Neutrophil (primary cell): Measurements from ENCODE around the gene MTG1.

Experiments
- H3K27ac ChIP-seq: fragments of 200-600 bp; sonication (generic); 2 replicates; pipeline ENCODE4 v1.5.1; 2016; ENCODE audit warnings: mild to moderate bottlenecking, moderate library complexity
- H3K27me3 ChIP-seq: fragments of 200-600 bp; sonication (generic); 2 replicates; pipeline ENCODE4 v1.6.0; 2016; ENCODE audit warnings: mild to moderate bottlenecking
- H3K36me3 ChIP-seq: fragments of 200-600 bp; sonication (generic); 2 replicates; pipeline ENCODE4 v1.5.1; 2017
- H3K4me1 ChIP-seq, 2 experiments: fragments of 200-600 bp in 1 of 2; sonication (generic) in 1 of 2; 1 replicate in 1 of 2; 2 replicates in 1 of 2; pipeline versions ENCODE4 v1.5.1 to v1.6.1; 2013 to 2016; ENCODE audit warnings: low read depth in 1 of 2, low read length in 1 of 2, mild to moderate bottlenecking in 1 of 2, moderate library complexity in 1 of 2; ENCODE audit not compliant: control insufficient read depth in 1 of 2, insufficient read depth in 1 of 2
- H3K4me3 ChIP-seq, 2 experiments: fragments of 200-600 bp in 1 of 2; sonication (generic) in 1 of 2; 1 replicate in 1 of 2; 2 replicates in 1 of 2; pipeline ENCODE4 v1.5.1; 2013 to 2016; ENCODE audit warnings: low read depth in 1 of 2, low read length in 1 of 2, mild to moderate bottlenecking in 1 of 2, moderate library complexity in 1 of 2
- H3K9me3 ChIP-seq: fragments of 200-600 bp; sonication (generic); 2 replicates; pipeline ENCODE4 v1.5.1; 2016
- TF ChIP-seq, protein P1 (sequence below): fragments of 200-600 bp; sonication (generic); IDR thresholded peaks from 2 replicates; pipeline ENCODE4 v1.5.1; 2016; ENCODE audit warnings: antibody characterized with exemption

The MTG1 gene, protein sequence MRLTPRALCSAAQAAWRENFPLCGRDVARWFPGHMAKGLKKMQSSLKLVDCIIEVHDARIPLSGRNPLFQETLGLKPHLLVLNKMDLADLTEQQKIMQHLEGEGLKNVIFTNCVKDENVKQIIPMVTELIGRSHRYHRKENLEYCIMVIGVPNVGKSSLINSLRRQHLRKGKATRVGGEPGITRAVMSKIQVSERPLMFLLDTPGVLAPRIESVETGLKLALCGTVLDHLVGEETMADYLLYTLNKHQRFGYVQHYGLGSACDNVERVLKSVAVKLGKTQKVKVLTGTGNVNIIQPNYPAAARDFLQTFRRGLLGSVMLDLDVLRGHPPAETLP

GRCh38 chr10:133394064-133394663 lies at the start of gene MTG1:
Gene MTG1 (plus strand): TSS chr10:133394157. CDS start chr10:133394221, 64 bp downstream.
- TF ChIP-seq, protein P1, sequence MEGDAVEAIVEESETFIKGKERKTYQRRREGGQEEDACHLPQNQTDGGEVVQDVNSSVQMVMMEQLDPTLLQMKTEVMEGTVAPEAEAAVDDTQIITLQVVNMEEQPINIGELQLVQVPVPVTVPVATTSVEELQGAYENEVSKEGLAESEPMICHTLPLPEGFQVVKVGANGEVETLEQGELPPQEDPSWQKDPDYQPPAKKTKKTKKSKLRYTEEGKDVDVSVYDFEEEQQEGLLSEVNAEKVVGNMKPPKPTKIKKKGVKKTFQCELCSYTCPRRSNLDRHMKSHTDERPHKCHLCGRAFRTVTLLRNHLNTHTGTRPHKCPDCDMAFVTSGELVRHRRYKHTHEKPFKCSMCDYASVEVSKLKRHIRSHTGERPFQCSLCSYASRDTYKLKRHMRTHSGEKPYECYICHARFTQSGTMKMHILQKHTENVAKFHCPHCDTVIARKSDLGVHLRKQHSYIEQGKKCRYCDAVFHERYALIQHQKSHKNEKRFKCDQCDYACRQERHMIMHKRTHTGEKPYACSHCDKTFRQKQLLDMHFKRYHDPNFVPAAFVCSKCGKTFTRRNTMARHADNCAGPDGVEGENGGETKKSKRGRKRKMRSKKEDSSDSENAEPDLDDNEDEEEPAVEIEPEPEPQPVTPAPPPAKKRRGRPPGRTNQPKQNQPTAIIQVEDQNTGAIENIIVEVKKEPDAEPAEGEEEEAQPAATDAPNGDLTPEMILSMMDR, result peak; percentile 62
- peak within 1 kb of the TSS; percentile 64 to 88 for H3K4me3 ChIP-seq
- no peaks in the 10 kb centered on the region for H3K27me3 ChIP-seq
- H3K36me3 ChIP-seq, result peaks cover 14% of the 10 kb centered on the region
- H3K9me3 ChIP-seq, result no peaks in the 10 kb centered on the region
- peaks cover 19 to 26% of the 10 kb centered on the region in 2 experiments for H3K4me1 ChIP-seq
- H3K27ac ChIP-seq, result peak within 1 kb of the TSS; percentile 75

DNA sequence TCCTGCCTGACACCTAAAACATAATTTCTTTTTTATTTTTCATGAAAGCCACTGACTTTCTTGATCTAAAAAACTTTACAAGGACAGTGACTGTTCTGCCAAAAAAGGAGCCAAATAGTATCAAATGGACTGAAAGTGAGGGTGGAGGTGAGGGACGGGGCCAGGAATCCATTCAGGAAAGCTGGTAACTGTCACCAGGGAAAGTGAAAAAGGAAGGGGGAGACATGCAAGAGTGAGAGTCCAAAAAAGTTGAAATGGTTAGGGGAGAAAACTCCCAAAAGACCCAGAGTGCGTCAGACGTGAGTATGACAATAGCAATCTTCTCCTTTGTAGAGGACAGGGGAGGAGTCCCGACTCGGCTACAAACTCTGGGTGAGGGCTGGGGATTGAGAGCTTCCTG lies 49.7 kb upstream of the MTG1 start:
- Histone ChIP-seq H3K27me3 (peaks cover 93% of the 10 kb centered on the region), H3K4me3 (no peak overlapping the region), H3K27ac (no peak overlapping the region), H3K4me1 (no peaks in the 10 kb centered on the region), H3K36me3 (no peaks in the 10 kb centered on the region), H3K9me3 (no peaks in the 10 kb centered on the region)
- TF ChIP-seq, protein P1, result no peak

DNA sequence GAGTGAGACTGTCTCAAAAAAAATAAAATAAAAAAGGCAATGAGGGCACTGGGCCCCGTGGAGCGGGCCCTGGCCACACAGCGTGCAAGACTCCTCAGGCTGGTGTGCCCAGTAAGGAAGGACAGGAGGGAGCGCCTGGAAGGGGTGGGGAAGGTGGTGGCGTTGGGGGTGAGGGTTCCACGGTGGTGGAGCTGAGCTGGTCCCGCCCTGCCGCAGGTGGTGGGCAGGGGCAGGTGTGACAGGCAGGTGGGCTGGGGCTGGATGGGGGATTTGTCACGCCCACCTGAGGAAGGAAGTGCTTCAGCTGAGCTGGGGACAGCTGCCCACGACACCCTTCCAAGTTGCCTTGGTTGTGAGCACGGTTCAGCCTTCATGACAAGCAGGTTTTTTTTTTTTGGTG lies 47.5 kb upstream of the MTG1 start:
- TF ChIP-seq, protein P1, result no peak

GRCh38 chr10:133347710-133348517 lies 46.0 kb upstream of the MTG1 start:
- H3K27me3 ChIP-seq, result peaks cover 88% of the 10 kb centered on the region
- H3K36me3 ChIP-seq, result no peaks in the 10 kb centered on the region
- H3K4me1 ChIP-seq, result no peaks in the 10 kb centered on the region
- no peaks in the 10 kb centered on the region for H3K9me3 ChIP-seq
- TF ChIP-seq, protein P1, result no peak
- no peak overlapping the region for H3K4me3 ChIP-seq
- H3K27ac ChIP-seq, result no peak overlapping the region

More for the DNA sequence above, 47.5 kb upstream of the MTG1 start:
- Histone ChIP-seq H3K36me3 (no peaks in the 10 kb centered on the region), H3K27ac (no peak overlapping the region), H3K4me1 (no peaks in the 10 kb centered on the region), H3K9me3 (no peaks in the 10 kb centered on the region), H3K27me3 (peaks cover 94% of the 10 kb centered on the region), H3K4me3 (no peak overlapping the region)

- Histone ChIP-seq H3K27ac (no peak overlapping the region), H3K4me3 (no peak overlapping the region), H3K36me3 (no peaks in the 10 kb centered on the region), H3K27me3 (peaks cover 78% of the 10 kb centered on the region), H3K4me1 (no peaks in the 10 kb centered on the region), H3K9me3 (no peaks in the 10 kb centered on the region)
- TF ChIP-seq, protein P1, result no peak
Observed at GRCh38 chr10:133349160-133349568, 44.8 kb upstream of the MTG1 start.
